HG02642 (cell line): ENCODE measurements around the gene SERPINE1.
"Not testable (repeated sequence)": the region's sequence is repeated elsewhere in the genome, so short reads cannot be mapped to it uniquely, and the experiment has no call there.

ENCODE experiments used
- ATAC-seq: cut with Tn5 transposase; IDR thresholded peaks from one replicate; pipeline ENCODE4 v1.9.1; 2021; ENCODE audit warnings: mild to moderate bottlenecking; ENCODE audit not compliant: unreplicated experiment, poor library complexity

Gene SERPINE1

GRCh38 chr7:101126651-101127459 lies at the start of gene SERPINE1:
SERPINE1 (plus strand) TSS chr7:101127104; CDS start chr7:101128394, 1,290 bp downstream.
- ATAC-seq: peak; percentile 38

GRCh38 chr7:101077303-101078086 lies 49.4 kb upstream of the SERPINE1 start:
- ATAC-seq: peak; percentile 91

GRCh38 chr7:101081432-101081831 lies 45.5 kb upstream of the SERPINE1 start:
- no peak for ATAC-seq

DNA sequence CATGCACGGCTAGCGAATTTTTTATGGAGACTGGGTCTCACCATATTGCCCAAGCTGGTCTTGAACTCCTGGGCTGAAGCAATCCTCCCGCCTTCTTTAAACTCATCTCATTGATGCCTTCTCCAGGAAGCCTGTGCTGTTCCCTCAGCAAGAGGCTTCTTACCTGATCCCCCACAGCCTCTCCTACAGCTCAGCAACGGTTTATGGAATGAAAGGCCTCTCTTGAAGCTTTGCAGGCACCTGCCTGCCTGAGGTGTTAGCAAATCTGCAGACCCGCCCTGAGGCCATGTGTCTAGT lies 42.1 kb upstream of the SERPINE1 start:
- no peak for ATAC-seq

GRCh38 chr7:101085162-101085964 lies 41.5 kb upstream of the SERPINE1 start, which contains the start of gene TRIM56:
TRIM56 (plus strand) TSS chr7:101085481; CDS start chr7:101087313, 1,832 bp downstream.
- peak; percentile 89 for ATAC-seq

GRCh38 chr7:101087334-101088068 lies 39.4 kb upstream of the SERPINE1 start:
- no peak for ATAC-seq

DNA sequence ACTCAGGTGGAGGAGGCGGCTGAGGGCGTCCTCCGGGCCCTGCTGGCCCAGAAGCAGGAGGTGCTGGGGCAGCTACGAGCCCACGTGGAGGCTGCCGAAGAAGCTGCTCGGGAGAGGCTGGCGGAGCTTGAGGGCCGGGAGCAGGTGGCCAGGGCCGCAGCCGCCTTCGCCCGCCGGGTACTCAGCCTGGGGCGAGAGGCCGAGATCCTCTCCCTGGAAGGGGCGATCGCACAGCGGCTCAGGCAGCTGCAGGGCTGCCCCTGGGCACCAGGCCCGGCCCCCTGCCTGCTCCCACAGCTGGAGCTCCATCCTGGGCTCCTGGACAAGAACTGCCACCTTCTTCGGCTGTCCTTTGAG lies 38.9 kb upstream of the SERPINE1 start:
- ATAC-seq: no peak

- ATAC-seq: no peak
Observed at GRCh38 chr7:101088858-101089529, 37.9 kb upstream of the SERPINE1 start.

GRCh38 chr7:101089876-101090275 lies 37.0 kb upstream of the SERPINE1 start:
- no peak for ATAC-seq

DNA sequence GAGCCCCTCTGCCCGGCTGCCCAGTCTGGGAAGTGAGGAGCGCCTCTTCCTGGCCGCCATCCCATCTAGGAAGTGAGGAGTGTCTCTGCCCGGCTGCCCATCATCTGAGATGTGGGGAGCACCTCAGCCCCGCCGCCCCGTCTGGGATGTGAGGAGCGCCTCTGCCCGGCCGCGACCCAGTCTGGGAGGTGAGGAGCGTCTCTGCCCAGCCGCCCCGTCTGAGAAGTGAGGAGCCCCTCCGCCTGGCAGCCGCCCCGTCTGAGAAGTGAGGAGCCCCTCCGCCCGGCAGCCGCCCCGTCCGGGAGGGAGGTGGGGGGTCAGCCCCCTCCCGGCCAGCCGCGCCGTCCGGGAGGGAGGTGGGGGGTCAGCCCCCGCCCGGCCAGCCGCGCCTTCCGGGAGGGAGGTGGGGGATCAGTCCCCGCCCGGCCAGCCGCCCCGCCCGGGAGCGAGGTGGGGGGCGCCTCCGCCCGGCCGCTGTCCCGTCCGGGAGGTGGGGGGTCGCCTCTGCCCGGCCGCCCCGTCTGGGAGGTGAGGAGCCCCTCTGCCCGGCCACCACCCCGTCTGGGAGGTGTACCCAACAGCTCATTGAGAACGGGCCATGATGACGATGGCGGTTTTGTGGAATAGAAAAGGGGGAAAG lies 34.5 kb upstream of the SERPINE1 start:
- not testable (repeated sequence) for ATAC-seq

DNA sequence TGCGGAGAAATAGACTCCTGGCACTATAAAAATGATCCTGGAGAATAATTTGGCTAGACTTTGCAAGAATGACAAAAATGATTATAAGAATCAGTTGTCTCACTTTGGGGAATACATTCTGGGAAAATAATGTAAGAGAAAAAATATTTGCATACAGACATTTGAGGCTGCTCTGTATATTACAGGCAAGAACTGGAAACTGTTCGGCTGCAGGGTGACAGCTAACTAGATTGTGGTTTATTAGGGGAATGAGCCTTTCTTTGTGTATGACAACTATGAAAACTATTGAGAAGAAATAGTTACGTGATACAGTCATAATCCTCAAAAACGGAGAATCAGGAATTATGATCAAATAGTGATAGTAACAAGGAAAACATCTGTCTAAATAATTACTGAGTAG lies 33.0 kb upstream of the SERPINE1 start:
- no peak for ATAC-seq

DNA sequence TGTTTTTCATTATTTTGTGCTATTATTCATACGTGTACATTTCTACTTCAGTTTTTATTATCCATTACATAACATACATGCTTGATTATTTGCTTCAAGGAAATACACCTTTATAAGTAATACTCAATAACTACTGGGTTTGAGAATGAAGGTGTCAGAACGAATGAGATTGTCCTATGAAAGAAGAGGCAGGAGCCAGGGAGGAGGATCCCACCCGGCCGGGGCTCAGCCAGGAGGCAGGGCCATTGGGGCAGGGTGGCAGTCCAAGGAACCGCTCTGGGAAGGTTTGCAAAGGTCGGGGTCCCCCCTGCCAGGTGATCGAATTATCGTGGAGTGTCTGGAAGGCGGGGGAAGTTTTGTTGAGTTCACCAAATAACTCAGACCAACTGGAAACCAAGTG lies 32.5 kb upstream of the SERPINE1 start:
- no peak for ATAC-seq

GRCh38 chr7:101094791-101095375 lies 32.0 kb upstream of the SERPINE1 start:
- no peak for ATAC-seq

GRCh38 chr7:101096331-101096956 lies 30.5 kb upstream of the SERPINE1 start:
- ATAC-seq: no peak

DNA sequence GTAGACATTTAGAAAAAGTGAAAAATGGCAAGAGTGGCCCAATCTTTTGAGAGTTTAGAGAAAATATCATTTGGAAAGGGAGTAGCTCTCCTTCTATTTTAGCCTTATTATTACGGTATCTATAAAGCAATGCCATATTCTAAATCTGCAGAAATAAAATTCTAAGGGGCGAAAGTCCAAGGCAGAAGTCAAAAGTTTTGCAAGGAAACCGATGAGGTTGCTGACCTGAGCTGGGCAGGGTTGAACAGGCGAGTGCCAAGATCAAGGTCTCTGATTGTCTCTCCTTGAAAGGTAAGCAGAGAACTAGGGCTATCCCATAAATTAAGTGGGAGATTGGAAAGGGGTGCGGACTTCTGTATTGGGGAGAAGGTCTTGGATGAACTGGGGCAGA lies 30.0 kb upstream of the SERPINE1 start:
- no peak for ATAC-seq

DNA sequence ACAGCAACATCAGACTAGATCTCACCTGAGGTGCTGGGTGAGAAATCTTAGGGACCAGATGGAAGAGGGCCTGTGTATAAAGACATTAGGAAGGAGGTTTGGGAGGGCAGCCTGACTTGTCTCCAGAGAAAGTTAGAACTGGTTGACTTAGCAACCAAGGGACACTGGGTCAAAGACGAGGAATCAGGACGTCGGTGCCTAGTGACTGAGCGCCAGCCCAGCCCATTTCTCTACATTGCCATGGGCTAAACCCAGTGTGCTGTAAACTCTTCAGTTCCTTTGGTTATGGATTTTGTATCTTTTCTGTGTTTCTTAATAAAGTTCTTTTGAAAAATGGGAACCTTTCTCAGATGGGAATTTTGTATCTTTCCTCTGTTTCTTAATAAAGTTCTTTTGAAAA lies 29.3 kb upstream of the SERPINE1 start:
- no peak for ATAC-seq

- no peak for ATAC-seq
Observed at GRCh38 chr7:101099969-101100781, 26.7 kb upstream of the SERPINE1 start.
